Stimulated activated CD8-positive, alpha-beta memory T cell treated with anti-CD3 and anti-CD28 coated beads, Interleukin-7, amount 100 ng/mL, for 48 hours (primary cell): ENCODE results near the gene NUTM2G.
"Not testable (repeated sequence)": the region's sequence is repeated elsewhere in the genome, so short reads cannot be mapped to it uniquely, and the experiment has no call there.

Experiments
- DNase-seq, 2 donors: peaks; one replicate each; pipeline ENCODE4 v3.0.0-alpha.2; 2020; ENCODE audit warnings: low read depth in 1 of 2; ENCODE audit errors: extremely low read depth in 1 of 2

NUTM2G gene

DNA sequence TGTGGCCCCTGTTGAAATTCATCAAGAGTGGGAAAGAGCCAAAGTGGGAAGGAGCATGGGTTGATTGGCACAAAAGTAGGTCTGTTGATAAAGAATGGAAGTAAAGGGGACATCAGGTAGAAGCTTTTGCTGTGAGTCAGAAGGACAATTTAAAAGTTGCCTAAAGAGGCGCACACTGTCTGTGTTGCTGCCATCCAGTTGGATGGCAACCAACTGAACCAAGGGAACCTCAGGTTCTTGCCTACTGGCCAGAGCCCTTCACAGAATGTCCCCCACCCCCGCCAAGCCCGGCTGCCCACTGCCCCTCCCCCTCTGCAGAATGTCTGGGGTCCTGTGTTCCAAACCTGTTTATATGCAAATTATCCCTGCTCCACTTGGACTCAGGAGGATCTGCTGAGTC, at the start of gene NUTM2G:
TSS of gene NUTM2G (plus strand) at position 301 of the 400 bp plus-strand sequence. CDS start 182 bp downstream, outside the sequence.
- not testable (repeated sequence) for DNase-seq

DNA sequence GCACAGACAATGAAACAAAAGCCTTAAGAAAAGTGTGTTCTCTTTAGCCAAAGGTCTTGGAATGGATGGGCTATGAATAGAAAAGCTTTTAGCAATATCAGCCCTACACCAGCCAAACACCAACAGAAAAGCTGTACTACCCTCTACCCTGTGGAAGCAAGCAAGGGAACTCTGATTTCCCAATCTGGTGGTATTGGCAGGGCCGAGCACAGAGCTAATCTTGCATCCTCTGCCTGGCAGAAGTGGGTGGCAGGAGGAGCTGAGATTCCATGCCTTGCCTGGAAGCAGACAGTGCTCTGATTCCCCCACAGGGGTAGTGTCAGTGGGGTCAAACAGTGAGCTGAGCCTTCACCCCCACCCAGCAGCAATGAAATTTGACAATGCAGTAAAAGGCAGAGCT, 44.7 kb upstream of the NUTM2G start:
- DNase-seq, result no peak

DNA sequence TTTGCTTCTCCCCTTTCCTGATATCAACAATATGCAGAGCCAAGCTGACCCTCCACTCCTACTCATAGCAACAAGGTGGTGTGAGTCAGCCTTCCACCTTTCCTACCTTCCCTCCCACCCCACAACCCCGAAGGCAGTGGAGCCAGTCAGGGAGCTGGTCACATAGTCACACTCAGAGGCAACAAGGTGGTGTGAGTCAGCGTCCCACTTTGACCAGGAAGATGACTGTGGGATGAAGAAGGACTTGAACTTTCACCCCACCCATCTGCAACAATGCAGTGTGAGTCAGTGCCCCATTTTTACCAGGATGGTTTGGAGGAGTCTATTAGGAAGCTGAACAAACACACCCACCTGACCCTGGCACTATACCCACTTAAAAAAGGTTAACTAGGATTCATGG, 44.2 kb upstream of the NUTM2G start:
- DNase-seq, result no peak

DNA sequence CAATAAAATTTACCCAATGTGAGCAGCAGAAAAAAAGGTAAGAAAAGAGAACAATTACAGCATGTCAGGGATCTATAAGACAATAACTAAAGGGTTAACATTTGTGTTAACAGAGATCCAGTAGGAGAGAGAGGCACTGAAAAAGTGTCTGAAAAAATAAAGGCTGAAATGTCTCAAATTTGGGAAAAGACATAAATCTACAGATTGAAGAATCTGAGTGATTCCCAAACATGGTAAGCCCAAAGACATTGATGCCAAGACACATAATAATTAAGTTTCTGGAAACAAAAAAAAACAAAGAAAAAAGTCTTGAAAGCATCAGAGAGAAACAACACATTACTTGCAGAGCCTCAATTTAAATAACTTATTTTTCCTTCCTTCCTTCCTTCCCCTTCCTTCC, 43.2 kb upstream of the NUTM2G start:
- no peak for DNase-seq

DNA sequence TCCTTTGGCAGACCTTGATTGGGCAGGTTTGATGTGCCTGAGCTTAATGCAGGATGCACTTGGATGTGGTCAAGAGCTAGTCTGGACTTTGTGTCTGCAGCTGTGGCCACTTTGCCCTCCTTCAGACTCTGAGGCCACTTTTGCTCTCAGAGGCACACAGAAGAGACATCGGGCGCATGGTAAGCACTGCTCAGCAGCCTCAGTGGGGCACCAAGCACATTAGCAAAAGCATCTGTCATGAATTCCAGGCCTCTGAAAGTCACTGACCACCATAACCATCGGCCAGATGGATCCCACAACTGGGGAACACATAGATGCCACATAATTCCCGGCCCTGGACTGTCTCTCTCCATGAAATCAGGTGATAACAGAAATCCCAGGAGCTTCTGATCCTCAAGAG, 40.1 kb upstream of the NUTM2G start:
- no peak for DNase-seq

DNA sequence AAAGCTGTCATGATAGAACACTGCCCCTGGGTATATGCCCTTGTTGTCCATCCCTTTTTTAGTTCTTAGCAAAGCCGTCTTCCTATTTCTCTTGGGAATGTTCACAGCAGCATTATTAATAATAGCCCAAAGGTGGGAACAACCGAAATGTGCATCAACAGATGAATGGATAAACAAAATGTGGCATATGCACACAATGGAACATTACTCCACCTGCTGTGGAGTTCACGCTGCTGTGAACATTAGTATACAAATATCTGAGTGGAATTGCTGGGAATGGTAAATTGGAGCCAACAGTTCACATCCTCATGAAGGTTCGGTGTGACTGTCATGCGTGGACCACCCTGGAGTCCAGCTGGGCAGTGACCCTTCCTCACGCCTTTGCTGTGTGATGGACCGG, 36.5 kb upstream of the NUTM2G start:
- DNase-seq, result no peak

- not testable (repeated sequence) for DNase-seq
Observed at GRCh38 chr9:96900010-96900409, 28.6 kb upstream of the NUTM2G start.

DNA sequence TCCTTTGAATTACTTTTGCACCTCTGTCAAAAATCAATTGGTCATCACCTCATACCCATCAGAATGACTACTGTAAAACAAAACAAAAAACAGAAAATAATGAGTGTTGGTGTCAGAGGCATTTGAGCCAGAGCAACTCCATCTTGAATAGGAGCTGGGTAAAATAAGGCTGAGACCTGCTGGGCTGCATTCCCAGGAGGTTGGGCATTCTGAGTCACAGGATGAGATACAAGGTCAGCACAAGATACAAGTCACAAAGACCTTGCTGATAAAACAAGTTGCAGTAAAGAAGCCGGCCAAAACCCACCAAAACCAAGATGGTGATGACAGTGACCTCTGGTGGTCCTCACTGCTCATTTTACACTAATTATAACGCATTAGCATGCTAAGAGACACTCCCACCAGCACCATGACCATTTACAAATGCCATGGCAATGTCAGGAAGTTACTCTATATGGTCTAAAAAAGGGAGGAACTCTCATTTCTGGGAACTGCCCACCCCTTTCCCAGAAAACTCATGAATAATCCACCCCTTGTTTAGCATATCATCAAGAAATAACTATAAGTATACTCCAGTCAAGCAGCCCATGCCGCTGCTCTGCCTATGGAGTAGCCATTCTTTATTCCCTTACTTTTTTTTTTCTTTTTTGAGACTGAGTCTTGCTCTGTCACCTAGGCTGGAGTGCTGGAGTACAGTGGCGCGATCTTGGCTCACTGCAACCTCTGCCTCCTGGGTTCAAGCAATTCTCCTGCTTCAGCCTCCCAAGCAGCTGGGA, 23.5 kb upstream of the NUTM2G start:
- not testable (repeated sequence) for DNase-seq

DNA sequence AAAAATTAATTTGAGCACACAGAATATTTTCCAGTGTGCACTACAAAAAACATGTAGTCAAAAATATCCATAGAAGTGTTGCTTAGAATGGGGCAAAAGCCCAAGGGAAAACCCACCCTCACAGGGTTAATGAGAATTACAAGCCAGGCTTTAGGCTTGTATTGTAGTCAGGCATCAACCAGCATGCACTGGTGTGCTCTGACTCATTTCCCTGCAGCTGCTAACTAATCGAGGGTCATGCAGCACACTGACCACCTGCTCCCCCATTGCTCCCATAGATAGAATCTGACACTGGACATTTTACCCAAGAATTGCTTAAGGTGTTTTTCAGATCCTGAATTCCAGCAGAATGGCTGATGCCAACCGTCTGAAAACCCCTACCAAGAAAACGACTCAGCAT, 20.2 kb upstream of the NUTM2G start:
- DNase-seq, result not testable (repeated sequence)

DNA sequence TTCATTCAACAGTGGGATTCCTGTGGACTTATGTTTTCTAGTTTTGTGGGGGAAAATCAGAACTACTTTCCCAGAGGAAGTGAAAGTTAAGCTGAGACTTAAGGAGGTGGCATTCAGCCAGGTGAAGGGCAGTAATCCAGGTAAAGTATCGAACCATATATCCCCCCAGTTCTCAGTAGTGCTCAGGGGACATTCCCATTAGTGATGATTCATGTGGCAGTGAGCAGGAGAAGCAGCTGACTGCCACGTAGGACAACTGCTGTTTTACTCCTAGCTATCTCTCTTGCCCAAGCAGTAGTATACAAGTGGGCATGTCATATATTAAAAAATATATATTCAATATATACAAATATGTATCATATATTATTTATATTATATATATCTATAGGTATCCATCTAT, 13.1 kb upstream of the NUTM2G start:
- not testable (repeated sequence) for DNase-seq

- not testable (repeated sequence) for DNase-seq
Observed at GRCh38 chr9:96916531-96916930, 12.1 kb upstream of the NUTM2G start.

DNA sequence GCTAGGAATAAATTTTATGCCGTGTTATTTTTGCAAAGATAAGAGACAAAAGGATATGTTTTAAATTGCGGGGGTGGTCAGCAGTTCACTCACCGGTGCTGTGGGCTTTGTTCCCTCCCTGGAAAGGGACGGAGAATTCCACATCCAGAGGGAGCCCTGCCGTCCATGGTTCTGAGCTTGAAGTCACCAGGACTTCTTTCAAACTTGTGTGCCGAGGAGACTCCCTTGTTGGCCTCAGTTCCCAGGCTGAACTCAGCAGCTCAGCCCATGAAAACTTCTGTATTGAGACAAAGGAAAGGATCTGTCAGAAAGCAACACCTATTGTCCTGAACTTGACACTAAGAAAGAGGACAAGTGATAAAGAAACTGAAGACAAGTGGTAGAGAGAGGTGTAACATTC, 10.1 kb upstream of the NUTM2G start:
- not testable (repeated sequence) for DNase-seq

GRCh38 chr9:96920803-96921202, 7.8 kb upstream of the NUTM2G start:
- DNase-seq, result not testable (repeated sequence)

DNA sequence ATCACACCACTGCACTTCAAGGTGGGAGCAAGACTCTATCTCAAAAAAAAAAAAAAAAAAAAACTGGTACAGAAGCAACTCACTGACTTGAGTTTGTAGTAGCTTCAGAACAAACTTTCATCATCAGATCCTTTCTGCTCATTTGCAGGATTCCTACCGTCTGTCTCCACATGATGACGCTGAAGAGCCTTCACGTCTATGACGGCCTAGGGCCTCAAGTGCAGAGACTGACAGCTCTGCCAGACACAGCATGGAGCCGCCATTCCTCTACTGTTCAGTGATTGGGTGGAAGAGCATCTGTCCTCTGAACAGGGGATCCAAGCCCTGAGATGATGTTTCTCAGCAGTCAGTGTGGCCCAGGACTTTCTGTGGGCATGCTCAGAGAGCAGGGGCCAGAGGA, 3.1 kb upstream of the NUTM2G start:
- DNase-seq, result not testable (repeated sequence)

GRCh38 chr9:96931665-96932064, 3.0 kb downstream of the NUTM2G start:
- DNase-seq, result not testable (repeated sequence)

GRCh38 chr9:96934097-96934496, 5.5 kb downstream of the NUTM2G start:
- DNase-seq, result not testable (repeated sequence)

DNA sequence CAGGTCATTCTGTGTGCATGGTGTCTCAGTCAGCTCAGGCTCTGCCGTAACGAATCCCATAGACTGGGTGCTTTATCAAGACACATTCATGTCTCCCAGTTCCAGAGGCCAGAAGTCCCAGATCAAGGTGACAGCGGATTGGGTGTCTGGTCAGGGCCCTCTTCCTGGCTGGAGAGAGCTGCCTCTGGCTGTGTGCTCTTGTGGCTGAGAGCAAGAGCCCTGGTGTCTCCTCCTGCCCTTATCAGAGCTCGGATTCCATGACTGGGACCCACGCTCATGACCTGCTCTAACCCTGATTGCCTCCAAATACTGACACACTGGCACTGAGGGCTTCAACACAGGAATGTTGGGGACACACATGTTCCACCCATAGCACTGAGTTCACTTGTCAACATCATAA, 6.1 kb downstream of the NUTM2G start:
- not testable (repeated sequence) for DNase-seq

GRCh38 chr9:96935401-96935800, 6.8 kb downstream of the NUTM2G start:
- not testable (repeated sequence) for DNase-seq

DNA sequence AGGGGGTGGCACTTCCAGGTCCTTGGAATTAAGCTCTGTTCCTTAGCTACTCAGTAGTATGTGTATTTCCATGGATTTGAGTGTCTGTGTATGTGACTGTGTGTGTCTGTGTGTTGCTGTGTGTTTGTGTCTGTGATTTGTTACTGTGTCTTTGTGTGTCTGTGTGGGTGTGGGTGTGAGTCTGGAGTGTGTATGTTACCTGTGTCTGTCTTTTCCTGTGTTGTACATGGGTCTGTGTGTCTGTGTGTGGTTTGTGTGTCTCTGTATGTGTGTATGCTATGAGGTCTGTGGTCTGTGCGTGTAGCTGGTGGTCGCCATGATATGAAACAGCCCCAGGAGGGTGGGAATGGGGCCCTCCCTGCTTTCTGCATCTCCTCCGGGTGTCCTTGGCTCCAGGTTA, 8.8 kb downstream of the NUTM2G start:
- not testable (repeated sequence) for DNase-seq

GRCh38 chr9:96938957-96939665, 10.5 kb downstream of the NUTM2G start:
- not testable (repeated sequence) for DNase-seq

GRCh38 chr9:96940982-96941381, 12.3 kb downstream of the NUTM2G start:
- not testable (repeated sequence) for DNase-seq

DNA sequence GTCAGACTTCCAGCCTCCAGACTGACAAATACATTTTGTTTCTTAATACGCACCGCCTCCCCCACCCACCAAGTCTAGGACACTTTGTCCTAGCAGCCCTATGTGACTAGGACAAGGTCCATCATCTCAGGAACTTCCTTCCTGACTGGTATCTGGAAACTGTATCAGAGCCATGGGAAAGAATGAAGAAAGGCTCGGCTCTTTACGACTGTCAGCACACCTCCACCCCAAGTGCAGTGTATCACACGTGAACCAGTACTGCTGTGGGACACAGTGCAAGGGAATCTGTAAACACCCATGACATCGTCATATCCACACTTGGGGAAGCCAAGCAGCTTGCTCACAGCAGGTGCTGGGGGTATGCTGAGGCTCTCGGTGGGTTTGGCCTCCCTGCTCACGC, 13.0 kb downstream of the NUTM2G start:
- not testable (repeated sequence) for DNase-seq
